ENCODE measurements around the gene GAS5.
"Not testable (repeated sequence)": the region's sequence is repeated elsewhere in the genome, so short reads cannot be mapped to it uniquely, and the experiment has no call there.

GAS5 gene

DNA sequence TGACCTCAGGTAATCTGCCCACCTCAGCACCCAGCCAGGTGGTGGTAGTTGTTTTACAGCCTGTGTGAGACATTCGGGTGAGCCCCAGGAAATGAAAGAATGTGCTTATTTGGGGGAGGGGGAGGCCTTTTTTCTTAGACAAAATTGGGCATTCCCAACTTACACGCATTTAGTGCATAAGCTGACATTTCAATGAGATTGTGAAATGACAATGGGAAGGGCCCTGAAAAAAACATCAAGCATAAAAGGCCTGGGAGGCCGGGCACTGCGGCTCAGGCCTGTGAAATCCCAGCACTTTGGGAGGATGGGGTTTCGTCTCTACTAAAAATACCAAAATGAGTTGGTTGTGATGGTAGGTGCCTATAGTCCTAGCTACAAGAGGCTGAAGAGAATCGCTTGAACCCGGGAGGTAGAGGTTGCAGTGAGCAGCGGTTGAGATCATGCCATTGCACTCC lies 5.0 kb downstream of the GAS5 start:
- ChIA-PET POLR2A (interaction anchor here (1.0 to 1.6 kb wide), 5 partner anchors 11 to 433 kb away, joined by 3 to 5 read pairs (median 3); partner anchors contain the start of gene DARS2), CTCF (no interaction called here)
- TF ChIP-seq FOXA1 (IDR thresholded peaks at IDR 0.05) (no peak), BHLHE40 (IDR thresholded peaks at IDR 0.05; ENCODE audit: borderline replicate concordance) (no peak), TARDBP (IDR thresholded peaks at IDR 0.05) (no peak), ARNT (IDR thresholded peaks at IDR 0.05) (no peak), ELF4 (IDR thresholded peaks at IDR 0.05) (no peak), L3MBTL2 (conservative IDR thresholded peaks at IDR 0.05) (no peak), LEF1 (IDR thresholded peaks at IDR 0.05; ENCODE audit: borderline replicate concordance) (no peak), FOXM1 (IDR thresholded peaks at IDR 0.05; ENCODE audit: borderline replicate concordance) (no peak)
- TF ChIP-seq, protein P1, sequence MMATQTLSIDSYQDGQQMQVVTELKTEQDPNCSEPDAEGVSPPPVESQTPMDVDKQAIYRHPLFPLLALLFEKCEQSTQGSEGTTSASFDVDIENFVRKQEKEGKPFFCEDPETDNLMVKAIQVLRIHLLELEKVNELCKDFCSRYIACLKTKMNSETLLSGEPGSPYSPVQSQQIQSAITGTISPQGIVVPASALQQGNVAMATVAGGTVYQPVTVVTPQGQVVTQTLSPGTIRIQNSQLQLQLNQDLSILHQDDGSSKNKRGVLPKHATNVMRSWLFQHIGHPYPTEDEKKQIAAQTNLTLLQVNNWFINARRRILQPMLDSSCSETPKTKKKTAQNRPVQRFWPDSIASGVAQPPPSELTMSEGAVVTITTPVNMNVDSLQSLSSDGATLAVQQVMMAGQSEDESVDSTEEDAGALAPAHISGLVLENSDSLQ (IDR thresholded peaks at IDR 0.05), result no peak
- DNase-seq (ENCODE audit: extremely low spot score), result no peak

DNA sequence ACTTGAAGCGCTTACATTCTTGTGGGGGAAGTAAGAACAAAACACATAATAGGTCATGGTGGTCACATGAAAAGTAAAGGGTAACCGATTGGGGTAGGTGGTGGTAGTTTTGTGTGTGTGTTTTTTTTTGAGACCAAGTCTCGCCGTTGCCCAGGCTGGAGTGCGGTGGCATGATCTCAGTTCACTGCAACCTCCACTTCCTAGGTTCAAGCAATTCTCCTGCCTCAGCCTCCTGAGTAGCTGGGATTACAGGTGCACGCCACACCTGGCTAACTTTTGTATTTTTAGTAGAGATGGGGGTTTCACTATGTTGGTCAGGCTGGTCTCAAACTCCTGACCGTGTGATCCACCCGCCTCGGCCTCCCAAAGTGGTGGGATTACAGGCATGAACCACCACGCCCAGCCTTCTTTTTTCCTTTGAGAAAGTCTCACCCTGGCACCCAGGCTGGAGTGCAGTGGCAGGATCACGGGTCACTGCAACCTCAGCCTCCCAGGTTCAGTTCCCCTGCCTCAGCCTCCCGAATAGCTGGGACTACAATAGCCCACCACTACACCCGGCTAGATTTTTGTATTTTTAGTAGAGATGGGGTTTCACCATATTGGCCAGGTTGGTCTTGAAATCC lies 5.5 kb downstream of the GAS5 start:
- TF ChIP-seq ELF4 (IDR thresholded peaks at IDR 0.05) (peak; percentile 30), TARDBP (IDR thresholded peaks at IDR 0.05) (peak; percentile 7; the same call in 1 of the 2 replicates)
- DNase-seq (ENCODE audit: extremely low spot score); CTCF ChIA-PET: not testable (repeated sequence)
- POLR2A ChIA-PET, result interaction anchor here (1.0 to 1.3 kb wide), 4 partner anchors 11 to 432 kb away, joined by 3 read pairs; no protein-coding TSS in a partner anchor

DNA sequence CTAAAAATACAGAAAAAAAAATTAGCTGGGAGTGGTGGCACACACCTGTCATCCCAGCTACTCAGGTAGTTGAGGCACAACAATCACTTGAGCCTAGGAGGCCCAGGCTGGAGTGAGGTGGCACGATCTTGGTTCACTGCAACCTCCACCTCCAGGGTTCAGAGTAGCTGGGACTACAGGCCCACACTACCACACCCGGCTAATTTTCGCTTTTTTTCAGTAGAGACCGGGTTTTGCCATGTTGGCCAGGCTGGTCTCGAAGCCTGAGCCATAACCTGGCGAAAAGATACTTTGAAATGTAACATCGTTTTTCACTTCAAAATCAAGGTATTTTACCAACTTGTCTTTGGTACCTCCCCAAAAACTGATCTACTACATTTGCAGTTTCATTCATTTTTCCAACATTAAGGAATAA lies 6.1 kb downstream of the GAS5 start:
- ChIA-PET POLR2A (interaction anchor here (1.3 kb wide), 2 partner anchors 10 to 17 kb away, joined by 3 read pairs; no protein-coding TSS in a partner anchor), CTCF (no interaction called here)
- DNase-seq (ENCODE audit: extremely low spot score), result no peak
- no peak for TF ChIP-seq SUZ12 (IDR thresholded peaks at IDR 0.05)
- TF ChIP-seq L3MBTL2 (conservative IDR thresholded peaks at IDR 0.05), result no peak; the same call in 1 of the 2 replicates
- no peak for TF ChIP-seq CTBP1 (IDR thresholded peaks at IDR 0.05; ENCODE audit: borderline replicate concordance)
- no peak for TF ChIP-seq SP1 (IDR thresholded peaks at IDR 0.05)
- no peak for TF ChIP-seq ELF4 (IDR thresholded peaks at IDR 0.05)
- TF ChIP-seq FOXA1 (IDR thresholded peaks at IDR 0.05), result no peak
- no peak for TF ChIP-seq TARDBP (IDR thresholded peaks at IDR 0.05)
- TF ChIP-seq, protein P1 (IDR thresholded peaks at IDR 0.05), result no peak
- TF ChIP-seq LEF1 (IDR thresholded peaks at IDR 0.05; ENCODE audit: borderline replicate concordance), result no peak
- TF ChIP-seq FOXM1 (IDR thresholded peaks at IDR 0.05; ENCODE audit: borderline replicate concordance), result no peak
- no peak for TF ChIP-seq FOXK2 (IDR thresholded peaks at IDR 0.05)
- TF ChIP-seq HDGF (IDR thresholded peaks at IDR 0.05; ENCODE audit: borderline replicate concordance), result no peak
- no peak for TF ChIP-seq ZNF384 (IDR thresholded peaks at IDR 0.05)
- no peak for TF ChIP-seq NFRKB (IDR thresholded peaks at IDR 0.05)
- no peak for TF ChIP-seq BHLHE40 (IDR thresholded peaks at IDR 0.05; ENCODE audit: borderline replicate concordance)
- no peak for TF ChIP-seq ARNT (IDR thresholded peaks at IDR 0.05)

DNA sequence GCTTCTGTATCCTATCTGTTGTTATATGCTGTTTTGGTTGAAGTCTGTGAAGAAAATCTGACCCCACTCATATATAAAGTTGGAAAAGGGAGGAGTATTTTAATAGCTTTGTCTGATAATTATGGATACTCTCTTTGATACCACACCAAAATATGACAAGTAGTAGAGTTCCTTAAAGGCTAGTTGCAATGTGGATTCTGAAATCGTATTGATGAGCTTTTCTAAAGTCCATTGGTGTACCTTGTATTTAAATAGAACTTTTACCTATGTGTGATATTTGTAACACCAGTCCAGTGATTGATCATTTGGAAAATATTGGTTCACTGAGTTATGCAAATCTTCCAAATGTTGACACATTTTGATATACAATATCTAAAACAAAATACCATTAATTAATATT lies 7.7 kb downstream of the GAS5 start:
- ChIA-PET POLR2A (interaction anchor here (0.8 to 1.7 kb wide), 2 partner anchors 35 to 431 kb away, joined by 3 to 4 read pairs; no protein-coding TSS in a partner anchor), CTCF (no interaction called here)
- no peak for DNase-seq (ENCODE audit: extremely low spot score)

DNA sequence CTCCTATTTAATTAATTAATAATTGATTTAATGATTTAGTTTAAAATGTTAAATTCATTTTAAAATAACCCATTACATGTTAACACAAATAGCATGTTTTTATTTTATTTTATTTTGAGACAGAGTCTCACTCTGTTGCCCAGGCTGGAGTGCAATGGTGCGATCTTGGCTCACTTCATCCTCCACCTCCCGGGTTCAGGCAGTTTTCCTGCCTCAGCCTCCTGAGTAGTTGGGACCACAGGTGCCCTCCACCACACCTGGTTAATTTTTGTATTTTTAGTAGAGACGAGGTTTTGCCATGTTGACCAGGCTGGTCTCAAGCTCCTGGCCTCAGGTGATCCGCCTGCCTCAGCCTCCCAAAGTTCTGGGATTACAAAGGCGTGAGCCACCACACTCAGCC lies 8.2 kb downstream of the GAS5 start:
- DNase-seq (ENCODE audit: extremely low spot score); CTCF ChIA-PET: not testable (repeated sequence)
- POLR2A ChIA-PET, result interaction anchor here (0.8 kb wide), 1 partner anchor 430 kb away, joined by 3 read pairs; no protein-coding TSS in a partner anchor
- 0 out of 2 replicates have a peak, but pooled peaks have one; percentile 10 for TF ChIP-seq ELF4 (IDR thresholded peaks at IDR 0.05)

More for the DNA sequence above, 7.7 kb downstream of the GAS5 start:
- TF ChIP-seq HDGF (IDR thresholded peaks at IDR 0.05; ENCODE audit: borderline replicate concordance), result no peak
- no peak for TF ChIP-seq ELF4 (IDR thresholded peaks at IDR 0.05)
- TF ChIP-seq, protein P1 (IDR thresholded peaks at IDR 0.05), result no peak
- no peak for TF ChIP-seq L3MBTL2 (conservative IDR thresholded peaks at IDR 0.05)
- no peak for TF ChIP-seq FOXM1 (IDR thresholded peaks at IDR 0.05; ENCODE audit: borderline replicate concordance)
- no peak for TF ChIP-seq CTBP1 (IDR thresholded peaks at IDR 0.05; ENCODE audit: borderline replicate concordance)
- no peak for TF ChIP-seq NFRKB (IDR thresholded peaks at IDR 0.05)

DNA sequence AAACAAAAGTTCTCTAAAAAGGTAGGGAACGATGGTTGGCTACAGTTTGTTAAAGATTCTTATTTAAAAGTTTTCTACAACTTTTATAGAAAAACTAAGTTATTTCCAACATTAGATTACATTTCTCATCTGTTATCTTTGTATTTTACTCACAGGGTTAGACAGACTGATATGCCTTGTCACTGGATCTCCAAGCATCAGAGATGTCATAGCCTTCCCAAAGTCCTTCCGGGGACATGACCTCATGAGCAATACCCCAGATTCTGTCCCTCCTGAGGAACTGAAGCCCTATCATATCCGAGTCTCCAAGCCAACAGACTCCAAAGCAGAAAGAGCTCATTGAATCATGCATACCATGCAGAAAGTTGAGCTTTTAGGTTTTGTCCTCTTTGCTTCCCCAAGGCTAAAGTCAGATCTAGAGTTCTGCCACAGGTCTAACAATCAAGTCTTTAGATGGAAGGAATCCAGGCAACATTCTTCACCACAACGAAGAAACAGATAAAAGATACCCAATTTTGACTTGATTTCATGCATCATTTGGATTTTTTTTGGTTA lies 10.3 kb downstream of the GAS5 start:
- TF ChIP-seq FOXA1 (IDR thresholded peaks at IDR 0.05) (no peak), LEF1 (IDR thresholded peaks at IDR 0.05; ENCODE audit: borderline replicate concordance) (no peak), CTBP1 (IDR thresholded peaks at IDR 0.05; ENCODE audit: borderline replicate concordance) (no peak), ELF4 (IDR thresholded peaks at IDR 0.05) (no peak), TARDBP (IDR thresholded peaks at IDR 0.05) (no peak), L3MBTL2 (conservative IDR thresholded peaks at IDR 0.05) (no peak), BHLHE40 (IDR thresholded peaks at IDR 0.05; ENCODE audit: borderline replicate concordance) (no peak), SUZ12 (IDR thresholded peaks at IDR 0.05) (no peak), HDGF (IDR thresholded peaks at IDR 0.05; ENCODE audit: borderline replicate concordance) (no peak), NFRKB (IDR thresholded peaks at IDR 0.05) (no peak), SP1 (IDR thresholded peaks at IDR 0.05) (no peak), FOXM1 (IDR thresholded peaks at IDR 0.05; ENCODE audit: borderline replicate concordance) (no peak), FOXK2 (IDR thresholded peaks at IDR 0.05) (no peak), ARNT (IDR thresholded peaks at IDR 0.05) (no peak), ZNF384 (IDR thresholded peaks at IDR 0.05) (no peak)
- TF ChIP-seq, protein P1 (IDR thresholded peaks at IDR 0.05), result no peak
- ChIA-PET CTCF (no interaction called here), POLR2A (interaction anchor here (2.2 kb wide), 1 partner anchor 10 kb away, joined by 5 read pairs; the partner anchor contains the start of gene GAS5)
- DNase-seq (ENCODE audit: extremely low spot score), result no peak

Measured in HEK293T (cell line).